Measurements from ENCODE around the gene SKAP2.

DNA sequence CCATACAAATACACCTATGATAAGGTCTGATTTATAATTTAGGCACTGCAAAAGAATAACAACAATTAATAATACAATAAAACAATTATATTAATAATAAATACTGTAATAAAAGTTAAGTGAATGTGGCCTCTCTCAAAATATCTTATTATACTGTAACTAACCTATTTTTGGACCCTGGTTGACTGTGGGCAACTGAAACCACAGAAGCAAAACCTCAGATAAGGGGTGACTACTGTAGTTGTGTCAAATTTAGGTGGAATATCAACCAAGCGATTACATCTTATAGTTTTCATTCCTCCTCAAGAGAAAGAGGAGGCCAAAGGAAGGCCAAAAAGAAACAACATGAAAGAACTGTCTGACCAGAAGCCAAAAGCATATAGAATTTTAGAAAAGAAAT, 103.9 kb downstream of the SKAP2 start:
- TF ChIP-seq, protein P1, sequence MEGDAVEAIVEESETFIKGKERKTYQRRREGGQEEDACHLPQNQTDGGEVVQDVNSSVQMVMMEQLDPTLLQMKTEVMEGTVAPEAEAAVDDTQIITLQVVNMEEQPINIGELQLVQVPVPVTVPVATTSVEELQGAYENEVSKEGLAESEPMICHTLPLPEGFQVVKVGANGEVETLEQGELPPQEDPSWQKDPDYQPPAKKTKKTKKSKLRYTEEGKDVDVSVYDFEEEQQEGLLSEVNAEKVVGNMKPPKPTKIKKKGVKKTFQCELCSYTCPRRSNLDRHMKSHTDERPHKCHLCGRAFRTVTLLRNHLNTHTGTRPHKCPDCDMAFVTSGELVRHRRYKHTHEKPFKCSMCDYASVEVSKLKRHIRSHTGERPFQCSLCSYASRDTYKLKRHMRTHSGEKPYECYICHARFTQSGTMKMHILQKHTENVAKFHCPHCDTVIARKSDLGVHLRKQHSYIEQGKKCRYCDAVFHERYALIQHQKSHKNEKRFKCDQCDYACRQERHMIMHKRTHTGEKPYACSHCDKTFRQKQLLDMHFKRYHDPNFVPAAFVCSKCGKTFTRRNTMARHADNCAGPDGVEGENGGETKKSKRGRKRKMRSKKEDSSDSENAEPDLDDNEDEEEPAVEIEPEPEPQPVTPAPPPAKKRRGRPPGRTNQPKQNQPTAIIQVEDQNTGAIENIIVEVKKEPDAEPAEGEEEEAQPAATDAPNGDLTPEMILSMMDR (tag by site-specific recombination; IDR thresholded peaks at IDR 0.05) = no peak
- TF ChIP-seq ZNF473 (tag by site-specific recombination; IDR thresholded peaks at IDR 0.05) (no peak), ZNF792 (tag by site-specific recombination; IDR thresholded peaks at IDR 0.05) (no peak), ZNF558 (tag by site-specific recombination; IDR thresholded peaks at IDR 0.05) (no peak), ZNF140 (tag by site-specific recombination; IDR thresholded peaks at IDR 0.05) (no peak), ZNF600 (tag by site-specific recombination; IDR thresholded peaks at IDR 0.05) (no peak), KLF1 (tag by site-specific recombination; IDR thresholded peaks at IDR 0.05) (no peak), ZNF701 (tag by site-specific recombination; IDR thresholded peaks at IDR 0.05) (no peak), ZNF785 (tag by site-specific recombination; IDR thresholded peaks at IDR 0.05) (no peak)
